Colon (tissue), 2 donors: ENCODE data around the gene CTSL.

Source experiments
- FAIRE-seq: peaks from 2 replicates; lab custom pipeline; 2012; peaks lifted over from hg19 to GRCh38; lab: Jason Lieb, UNC
- donor health status: control.
- donor health status: control.

CTSL gene

GRCh38 chr9:87725900-87726709 lies at the start of gene CTSL:
CTSL (plus strand) TSS chr9:87726119; CDS start chr9:87727604, 1,485 bp downstream.
- no peak for FAIRE-seq

- FAIRE-seq, result no peak
These were observed 48.7 kb upstream of the CTSL start for GRCh38 chr9:87676976-87677775.

GRCh38 chr9:87677776-87678587 lies 47.9 kb upstream of the CTSL start:
- no peak for FAIRE-seq

- no peak for FAIRE-seq
These were observed 47.1 kb upstream of the CTSL start for GRCh38 chr9:87678650-87679355.

DNA sequence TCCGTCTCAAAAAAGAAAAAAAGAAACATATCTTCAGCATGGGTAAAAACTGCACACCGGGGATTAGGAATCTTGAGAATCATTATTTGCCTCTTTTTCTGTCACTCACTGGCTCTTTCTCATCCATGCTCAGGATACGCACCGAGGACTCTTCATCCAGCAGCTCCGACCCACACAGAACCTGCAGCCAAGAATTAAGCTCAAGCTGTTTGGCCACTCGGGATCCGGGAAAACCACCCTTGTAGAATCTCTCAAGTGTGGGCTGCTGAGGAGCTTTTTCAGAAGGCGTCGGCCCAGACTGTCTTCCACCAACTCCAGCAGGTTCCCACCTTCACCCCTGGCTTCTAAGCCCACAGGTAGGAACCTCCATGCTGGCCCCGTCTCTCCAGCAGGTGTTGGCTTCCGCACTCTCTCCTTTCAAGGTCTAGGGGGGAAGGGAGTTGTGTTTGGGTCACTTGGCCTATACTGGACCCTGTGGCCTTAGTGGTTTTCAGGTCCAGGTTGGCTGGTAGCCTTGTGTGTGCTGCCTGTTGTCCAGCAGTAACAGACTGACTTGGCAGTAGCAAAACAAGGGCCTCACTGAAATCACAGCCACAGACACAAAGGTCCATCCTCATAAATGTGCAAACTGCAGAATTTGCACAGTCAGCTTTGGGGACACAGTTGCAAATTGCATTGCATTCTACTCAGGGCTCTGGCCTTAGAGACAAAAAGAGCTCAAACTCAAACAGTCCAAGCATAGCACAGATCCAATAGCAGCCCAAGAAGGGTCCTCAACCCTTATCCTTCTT lies 44.5 kb upstream of the CTSL start:
- no peak for FAIRE-seq

DNA sequence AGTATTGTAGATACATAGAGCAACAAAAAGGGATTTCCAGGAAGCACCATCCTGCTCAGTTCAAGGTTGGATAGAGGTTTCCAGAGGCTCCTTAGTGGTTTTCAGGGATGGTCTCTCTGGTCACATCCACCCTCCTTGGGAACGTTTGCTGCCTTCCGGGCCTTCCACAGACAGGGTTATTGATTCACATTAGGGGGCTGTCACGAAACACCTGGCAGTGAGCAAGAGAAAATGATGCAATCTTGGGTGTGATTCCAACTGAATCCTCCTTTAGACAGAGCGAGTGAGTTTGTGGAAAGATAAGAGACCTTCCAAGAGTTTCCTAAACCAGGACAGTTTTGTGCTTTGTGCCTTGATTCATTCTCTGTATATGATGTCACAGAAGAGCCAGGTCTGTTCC lies 43.8 kb upstream of the CTSL start:
- FAIRE-seq, result no peak

DNA sequence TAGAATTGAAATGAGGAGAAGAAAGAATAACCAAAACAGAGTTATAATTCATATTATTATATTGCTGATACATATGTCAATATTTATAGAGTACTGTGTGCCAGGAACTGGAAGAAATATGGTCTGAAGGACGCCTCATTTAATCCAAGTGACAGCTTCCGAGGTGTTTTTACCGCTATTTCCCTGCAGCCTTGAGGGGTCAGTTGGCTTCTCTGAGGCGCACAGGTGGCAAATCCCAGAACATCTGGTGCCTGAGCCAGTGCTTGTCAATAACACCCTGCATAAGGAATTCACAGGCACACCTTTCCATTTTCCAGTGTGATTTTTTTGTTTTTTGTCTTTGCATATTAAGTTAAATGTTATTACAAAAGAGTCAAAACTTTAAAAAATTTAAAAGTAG lies 43.3 kb upstream of the CTSL start:
- no peak for FAIRE-seq

DNA sequence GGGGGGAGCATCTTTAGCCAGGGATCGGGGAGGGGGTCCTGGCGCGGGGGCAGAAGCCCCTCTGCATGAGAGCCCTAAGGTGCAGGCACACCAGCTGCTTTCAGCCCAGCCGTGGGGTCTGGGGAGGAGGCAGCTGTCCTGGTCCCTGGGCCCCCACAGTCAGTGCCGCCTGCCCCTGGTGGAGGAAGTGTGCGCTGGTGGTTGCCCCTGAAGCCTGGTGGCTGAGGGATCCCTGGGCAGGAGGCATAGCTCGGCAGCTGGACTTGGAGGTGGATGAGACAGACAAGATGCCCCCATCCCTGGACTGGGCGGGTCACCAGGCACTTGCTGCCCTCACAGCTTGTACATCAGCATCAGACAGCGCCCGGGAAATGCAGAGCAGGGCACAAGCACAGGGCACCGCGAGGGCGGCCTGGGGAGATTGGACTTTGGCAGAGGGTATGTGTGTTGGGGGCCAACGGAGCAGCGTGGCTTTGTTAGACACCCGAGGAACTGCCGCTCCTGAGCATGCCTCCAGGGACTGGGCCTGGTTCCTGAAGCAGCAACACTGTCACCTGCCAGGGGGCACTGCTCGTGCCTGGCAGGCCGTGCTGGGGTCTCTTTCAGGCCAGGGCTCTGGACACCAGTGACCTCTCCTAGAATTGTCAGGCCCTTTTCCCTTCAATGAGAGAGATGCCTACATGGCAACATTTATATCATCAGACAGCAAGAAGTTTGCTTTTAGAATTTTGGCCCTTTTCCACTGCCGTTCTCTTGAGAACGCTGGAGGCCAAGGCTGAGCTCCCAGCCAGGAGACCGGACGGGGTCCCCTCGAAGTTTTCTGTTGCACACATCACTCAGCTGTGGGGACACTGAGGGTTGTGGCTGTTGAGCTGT lies 41.9 kb upstream of the CTSL start:
- no peak for FAIRE-seq

- FAIRE-seq, result no peak
These were observed 41.2 kb upstream of the CTSL start for GRCh38 chr9:87684627-87685219.

GRCh38 chr9:87685441-87685840 lies 40.5 kb upstream of the CTSL start:
- FAIRE-seq, result no peak

DNA sequence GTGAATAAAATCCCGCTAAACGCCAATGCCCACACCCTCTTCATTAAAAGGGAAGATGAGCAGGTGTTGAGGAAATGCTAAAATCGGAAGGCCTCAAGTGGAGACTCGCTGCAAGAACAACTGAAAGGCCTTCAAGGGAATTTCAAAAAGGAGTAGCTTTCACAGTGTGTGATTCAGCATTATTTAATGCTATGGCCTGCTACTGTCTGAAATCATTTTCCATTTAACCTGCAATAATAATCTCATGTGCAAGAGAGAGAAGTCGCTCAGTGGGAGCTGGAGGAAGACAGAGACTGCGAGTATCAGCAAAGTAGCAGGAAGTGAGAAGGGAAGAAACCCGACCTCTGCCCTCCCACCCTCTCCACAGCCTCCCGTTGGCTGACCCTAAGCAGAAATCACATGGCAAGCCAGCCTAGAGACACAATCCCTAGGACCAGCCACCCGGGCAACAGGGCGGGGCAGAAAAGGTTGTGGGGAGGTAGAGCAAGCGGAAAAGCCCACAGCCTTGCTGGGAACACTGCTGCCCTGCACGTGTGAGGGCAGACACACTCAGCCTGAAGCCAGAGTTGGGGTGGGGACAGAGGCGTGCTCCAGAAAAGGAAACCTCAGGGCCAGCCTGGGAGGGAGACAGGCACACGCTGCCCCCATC lies 39.9 kb upstream of the CTSL start:
- FAIRE-seq, result no peak

- FAIRE-seq, result no peak
These were observed 39.3 kb upstream of the CTSL start for GRCh38 chr9:87686520-87687090.

- FAIRE-seq, result no peak
These were observed 38.7 kb upstream of the CTSL start for GRCh38 chr9:87687207-87687606.

DNA sequence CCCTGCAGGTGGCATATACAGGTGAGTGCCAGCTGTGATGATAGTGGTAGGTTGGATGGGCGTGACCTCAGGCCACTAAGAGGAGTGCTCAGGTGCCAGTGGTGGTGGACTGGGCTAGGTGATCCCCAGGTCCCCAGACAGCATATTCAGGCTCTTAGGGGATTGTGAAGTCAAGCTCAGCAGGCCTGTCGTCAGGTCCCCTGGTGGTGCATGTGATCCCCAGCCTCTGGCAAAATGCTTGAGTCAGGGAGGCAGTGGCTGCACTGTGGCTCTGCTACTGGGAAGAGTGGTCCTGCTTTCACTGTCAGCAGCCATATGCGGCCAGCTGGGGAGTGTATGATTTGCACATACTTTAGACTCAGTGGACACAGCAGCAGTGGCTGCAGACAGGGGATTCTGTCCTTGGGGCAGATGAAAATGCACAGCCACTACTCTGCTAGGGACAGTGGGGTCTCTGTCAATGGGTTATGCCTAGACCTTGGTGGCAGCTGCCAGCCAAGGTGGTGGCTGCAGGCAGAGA lies 31.6 kb upstream of the CTSL start:
- FAIRE-seq, result no peak

DNA sequence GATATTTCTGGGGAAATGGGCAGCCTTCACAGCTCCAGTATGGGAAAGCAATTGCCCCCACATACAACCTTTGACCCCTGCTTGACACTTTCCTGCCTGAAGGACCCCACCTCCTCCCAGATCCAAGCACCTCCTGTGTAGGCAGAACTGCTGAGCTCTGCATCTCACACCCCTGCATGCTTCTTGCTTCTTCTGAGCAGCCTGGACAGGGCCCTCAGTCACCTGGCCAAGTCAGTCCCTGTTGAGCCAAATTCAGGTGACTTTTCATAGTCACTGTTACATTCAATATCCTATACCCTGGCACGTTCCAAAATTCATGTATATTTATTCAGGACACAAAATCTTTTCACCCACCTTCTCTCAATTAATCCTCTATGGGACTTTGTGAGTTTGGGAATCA lies 30.4 kb upstream of the CTSL start:
- no peak for FAIRE-seq

DNA sequence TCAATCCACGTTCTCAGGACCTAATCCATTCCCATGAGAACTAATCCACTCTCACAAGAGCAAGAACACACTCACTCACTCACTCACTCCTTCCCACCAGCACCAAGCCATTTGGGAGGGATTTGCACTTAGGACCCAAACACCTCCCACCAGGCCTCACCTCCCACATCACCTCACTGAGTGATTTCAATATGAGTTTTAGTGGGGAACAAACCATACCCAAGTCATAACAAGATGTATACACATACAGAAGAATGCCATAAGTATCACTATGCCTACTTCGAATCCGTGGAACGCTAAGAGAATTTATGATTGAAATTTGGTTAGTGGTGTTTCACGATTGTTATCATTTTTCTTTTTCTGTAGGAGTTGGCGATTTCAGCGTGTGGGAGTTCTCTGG lies 29.3 kb upstream of the CTSL start:
- no peak for FAIRE-seq

DNA sequence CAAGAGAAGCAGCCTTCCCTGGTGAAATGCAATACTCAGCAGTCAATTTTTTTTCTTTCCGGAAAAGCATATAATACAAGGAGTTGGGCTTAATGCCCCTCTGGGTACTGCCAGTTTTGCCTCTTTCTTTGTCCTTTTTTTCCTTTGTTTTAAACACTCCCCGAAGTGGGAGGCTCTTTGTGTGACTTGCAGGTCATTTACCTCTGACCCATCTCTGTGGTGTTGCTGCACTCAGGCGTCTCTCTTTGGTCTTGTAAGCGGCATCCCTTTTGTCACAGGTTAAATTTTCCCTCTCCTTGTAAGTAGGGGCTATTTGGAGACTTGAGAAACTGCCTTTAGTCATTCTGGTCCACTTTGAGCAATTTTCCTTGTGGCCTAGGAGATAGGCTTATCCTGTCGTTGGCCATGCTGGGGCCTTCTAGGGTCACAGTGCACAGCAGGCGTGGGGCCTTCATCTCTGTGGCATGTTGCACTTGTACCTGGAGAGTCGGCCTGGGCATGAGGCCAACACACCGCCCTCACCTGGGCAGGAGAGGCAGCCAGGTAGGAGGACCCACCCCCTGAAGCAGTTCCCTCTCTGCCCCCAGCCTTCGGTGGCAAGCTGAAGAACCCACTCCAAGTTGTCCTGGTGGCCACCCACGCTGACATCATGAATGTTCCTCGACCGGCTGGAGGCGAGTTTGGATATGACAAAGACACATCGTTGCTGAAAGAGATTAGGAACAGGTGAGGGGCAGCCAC lies 27.7 kb upstream of the CTSL start:
- no peak for FAIRE-seq

DNA sequence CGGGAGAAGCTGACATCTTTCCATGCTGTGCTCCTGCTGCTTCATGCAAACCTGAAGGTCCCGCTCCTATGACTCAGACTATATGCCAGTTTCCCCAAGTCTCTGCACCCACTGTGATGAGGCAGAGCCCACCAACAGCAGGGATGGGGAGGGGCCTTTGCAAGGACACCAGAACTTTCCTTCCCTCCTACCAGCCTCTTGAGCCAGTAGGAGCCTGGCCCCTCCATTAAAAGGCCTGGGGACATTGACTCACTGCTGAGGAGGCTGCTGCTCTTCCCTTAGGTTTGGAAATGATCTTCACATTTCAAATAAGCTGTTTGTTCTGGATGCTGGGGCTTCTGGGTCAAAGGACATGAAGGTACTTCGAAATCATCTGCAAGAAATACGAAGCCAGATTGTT lies 26.1 kb upstream of the CTSL start:
- no peak for FAIRE-seq
